HG02840 (cell line): Measurements from ENCODE around the gene NEXMIF.
"Not testable (repeated sequence)": the region's sequence is repeated elsewhere in the genome, so short reads cannot be mapped to it uniquely, and the experiment has no call there.

Experiments used
- ATAC-seq: cut with Tn5 transposase; IDR thresholded peaks from one replicate; pipeline ENCODE4 v1.9.1; 2021; ENCODE audit warnings: mild to moderate bottlenecking, moderate library complexity, moderate number of reproducible peaks; ENCODE audit not compliant: unreplicated experiment, low FRiP score

Gene NEXMIF

GRCh38 chrX:74800062-74800461, 125.2 kb downstream of the NEXMIF start:
- ATAC-seq: no peak

- no peak for ATAC-seq
Observed at GRCh38 chrX:74797338-74797887, 127.8 kb downstream of the NEXMIF start.

GRCh38 chrX:74788545-74789086, 136.6 kb downstream of the NEXMIF start:
- ATAC-seq: no peak

- no peak for ATAC-seq
Observed at GRCh38 chrX:74784629-74785028, 140.6 kb downstream of the NEXMIF start.

GRCh38 chrX:74781507-74782034, 143.7 kb downstream of the NEXMIF start:
- ATAC-seq: no peak

- no peak for ATAC-seq
Observed at GRCh38 chrX:74779175-74779574, 146.1 kb downstream of the NEXMIF start.

GRCh38 chrX:74774988-74775387, 150.3 kb downstream of the NEXMIF start:
- no peak for ATAC-seq

GRCh38 chrX:74736450-74736849, 188.8 kb downstream of the NEXMIF start:
- no peak for ATAC-seq

- ATAC-seq: no peak
Observed at GRCh38 chrX:74705269-74705668, 220.0 kb downstream of the NEXMIF start.

- ATAC-seq: not testable (repeated sequence)
Observed at GRCh38 chrX:74701343-74701742, 223.9 kb downstream of the NEXMIF start.

- no peak for ATAC-seq
Observed at GRCh38 chrX:74684466-74684865, 240.8 kb downstream of the NEXMIF start.
